Heart left ventricle (tissue), 16 donors: Measurements from ENCODE around the gene SLC9A9. TPM values are rescaled to one million over a fixed set of nuclear protein-coding genes. Genes with fewer than 3 reads are reported as not detected.

Experiments
- ATAC-seq, 4 donors: fragments of 200-7000 bp; cut with Tn5 transposase; one replicate each; pipeline ENCODE4 v1.9.1; 2020 to 2022; ENCODE audit warnings: moderate library complexity in 4 of 4, mild to moderate bottlenecking in 3 of 4, moderate number of reproducible peaks in 1 of 4
- DNase-seq, 5 donors: peaks; one replicate each; pipeline ENCODE4 v3.0.0-alpha.2; 2020
- H3K27ac ChIP-seq, 12 donors: fragments of 200-600 bp; sonication (generic) in 4 of 12; one replicate each; pipeline versions ENCODE4 v1.5.0 to v1.8.0; 2016 to 2022; ENCODE audit warnings: mild to moderate bottlenecking in 2 of 12
- H3K27me3 ChIP-seq, 9 donors: fragments of 200-600 bp; sonication (generic) in 2 of 9; one replicate each; pipeline versions ENCODE4 v1.5.1 to v1.8.0; 2016 to 2022; ENCODE audit warnings: mild to moderate bottlenecking in 3 of 9
- H3K36me3 ChIP-seq, 9 donors: fragments of 200-600 bp; sonication (generic) in 2 of 9; one replicate each; pipeline versions ENCODE4 v1.5.0 to v1.8.0; 2018 to 2022; ENCODE audit warnings: mild to moderate bottlenecking in 2 of 9
- H3K4me1 ChIP-seq, 12 donors: fragments of 200-600 bp; sonication (generic) in 4 of 12; one replicate each; pipeline versions ENCODE4 v1.5.0 to v1.8.0; 2016 to 2022; ENCODE audit warnings: mild to moderate bottlenecking in 3 of 12
- H3K4me3 ChIP-seq, 12 donors: fragments of 200-600 bp; sonication (generic) in 4 of 12; one replicate each; pipeline versions ENCODE4 v1.5.0 to v1.8.0; 2017 to 2022; ENCODE audit warnings: mild to moderate bottlenecking in 9 of 12, moderate library complexity in 4 of 12
- H3K9me3 ChIP-seq, 12 donors: fragments of 200-600 bp; sonication (generic) in 4 of 12; one replicate each; pipeline versions ENCODE4 v1.5.0 to v1.8.0; 2016 to 2022; ENCODE audit warnings: mild to moderate bottlenecking in 1 of 12
- POLR2A ChIP-seq, 2 donors: fragments of 450-650 bp; IDR thresholded peaks; one replicate each; pipeline ENCODE4 v1.6.1; 2017; ENCODE audit warnings: antibody characterized with exemption in 2 of 2, mild to moderate bottlenecking in 2 of 2, moderate library complexity in 2 of 2
- WGBS, 4 donors: extraction: QIAGEN DNeasy Blood & Tissue Kit in 2 of 4; methylation state at CpG; one replicate each; pipeline versions ENCODE4 v1.1.5 to v1.1.7; 2013 to 2018; 5-methylcytosine and 5-hydroxymethylcytosine counted together
- intact Hi-C, 10 donors: fragments of 100-400 bp; cut with DNase I; formaldehyde crosslinking; loops; one replicate each; pipeline versions ENCODE4 v1.11.1 to v1.14.2; 2022
- polyA plus RNA-seq, 2 donors: library from polyadenylated mRNA; stranded (reverse); fragments of 200-250 nt; gene quantifications; one replicate each; pipeline ENCODE4 v1.2.3, GENCODE V29; 2013
- total RNA-seq, 9 donors: library from RNA; depleted of rRNA in 2 of 9; stranded (reverse); fragments of >200 nt in 2 of 9; fragmentation: NEBNext Ultra II Directional in 3 of 9; extraction: Animal tissue kit (Norgen Biotek cat#: 25700) in 3 of 9; gene quantifications; one replicate each; pipeline versions ENCODE4 v1.1.0 to v1.2.4, GENCODE V29; 2016 to 2023
- TF ChIP-seq, protein P1 (sequence below), 12 donors: fragments of 200-600 bp; sonication (generic) in 4 of 12; IDR thresholded peaks; one replicate each; pipeline versions ENCODE4 v1.5.0 to v1.8.0; 2018 to 2022; ENCODE audit warnings: antibody characterized with exemption in 12 of 12, mild to moderate bottlenecking in 5 of 12
- donor health status: ischemic (EF 13 %, LVEDD 7.1; RV severe dilation, severe dysfunction).
- donor health status: healthy with polysubstance abuse.
- donor health status: DM: no; HTN: yes; CAD: no.
- donor health status: DM: no; HTN: no; CAD: no.
- donor health status: ischemic (EF 25% LVEDD 6.9; RV normal size, moderate dysfunction).
- donor health status: ischemic (EF 25% LVEDD 5.7; RV mildly dilated, moderate dysfunction).
- donor health status: healthy.
- donor health status: DM: yes; HTN: yes; CAD: no.
- donor health status: ischemic (EF 35%, LVEDD 5.7; RV mildly dilated, moderate dysfunction).
- donor health status: nonischemic (EF 11% LVEDD 7.7; RV severe dilation, severe dysfunction).
- donor health status: DM: yes; HTN: yes; CAD: no.
- donor health status: PGD.
- donor health status: ischemic (EF 29% LVEDD 5.4; RV normal size, mild dysfunction).
- donor health status: nonischemic (EF 23%, LVEDD 6.1; RV moderate dilation, normal function).

SLC9A9 gene
- total and polyA plus RNA-seq, 11 donors: 0.76 to 17.5 (median 3.3) TPM

- 86 to 92% (median 90%) methylated on average over 3 of the region's 3 CpGs for WGBS, 4 donors
- DNase-seq: no peak
These were observed 439.5 kb downstream of the SLC9A9 start for GRCh38 chr3:143408771-143409170.

GRCh38 chr3:143402602-143403001, 445.7 kb downstream of the SLC9A9 start:
- TF ChIP-seq, protein P1, sequence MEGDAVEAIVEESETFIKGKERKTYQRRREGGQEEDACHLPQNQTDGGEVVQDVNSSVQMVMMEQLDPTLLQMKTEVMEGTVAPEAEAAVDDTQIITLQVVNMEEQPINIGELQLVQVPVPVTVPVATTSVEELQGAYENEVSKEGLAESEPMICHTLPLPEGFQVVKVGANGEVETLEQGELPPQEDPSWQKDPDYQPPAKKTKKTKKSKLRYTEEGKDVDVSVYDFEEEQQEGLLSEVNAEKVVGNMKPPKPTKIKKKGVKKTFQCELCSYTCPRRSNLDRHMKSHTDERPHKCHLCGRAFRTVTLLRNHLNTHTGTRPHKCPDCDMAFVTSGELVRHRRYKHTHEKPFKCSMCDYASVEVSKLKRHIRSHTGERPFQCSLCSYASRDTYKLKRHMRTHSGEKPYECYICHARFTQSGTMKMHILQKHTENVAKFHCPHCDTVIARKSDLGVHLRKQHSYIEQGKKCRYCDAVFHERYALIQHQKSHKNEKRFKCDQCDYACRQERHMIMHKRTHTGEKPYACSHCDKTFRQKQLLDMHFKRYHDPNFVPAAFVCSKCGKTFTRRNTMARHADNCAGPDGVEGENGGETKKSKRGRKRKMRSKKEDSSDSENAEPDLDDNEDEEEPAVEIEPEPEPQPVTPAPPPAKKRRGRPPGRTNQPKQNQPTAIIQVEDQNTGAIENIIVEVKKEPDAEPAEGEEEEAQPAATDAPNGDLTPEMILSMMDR (IDR thresholded peaks at IDR 0.05): no peak
- no peak for TF ChIP-seq POLR2A (IDR thresholded peaks at IDR 0.05)
- Histone ChIP-seq H3K27me3 (no peaks in the 10 kb centered on the region), H3K9me3 (peaks cover 0 to 15% (median 0%) of the 10 kb centered on the region in 12 donors), H3K4me3 (no peak overlapping the region), H3K4me1 (no peaks in the 10 kb centered on the region), H3K36me3 (no peaks in the 10 kb centered on the region), H3K27ac (no peak overlapping the region)
- ATAC-seq (no peak), DNase-seq (no peak)
- intact Hi-C loops: no loop called here

More at GRCh38 chr3:143408771-143409170, 439.5 kb downstream of the SLC9A9 start:
- TF ChIP-seq, protein P1 (IDR thresholded peaks at IDR 0.05): no peak
- no peak for TF ChIP-seq POLR2A (IDR thresholded peaks at IDR 0.05)
- no peak for ATAC-seq
- no peaks in the 10 kb centered on the region for H3K36me3 ChIP-seq
- H3K4me3 ChIP-seq: no peak overlapping the region
- peaks cover 0 to under 1% (median 0%) of the 10 kb centered on the region in 12 donors for H3K9me3 ChIP-seq
- intact Hi-C loops: no loop called here
- H3K27ac ChIP-seq: no peak overlapping the region
- no peaks in the 10 kb centered on the region for H3K4me1 ChIP-seq
- no peaks in the 10 kb centered on the region for H3K27me3 ChIP-seq

DNA sequence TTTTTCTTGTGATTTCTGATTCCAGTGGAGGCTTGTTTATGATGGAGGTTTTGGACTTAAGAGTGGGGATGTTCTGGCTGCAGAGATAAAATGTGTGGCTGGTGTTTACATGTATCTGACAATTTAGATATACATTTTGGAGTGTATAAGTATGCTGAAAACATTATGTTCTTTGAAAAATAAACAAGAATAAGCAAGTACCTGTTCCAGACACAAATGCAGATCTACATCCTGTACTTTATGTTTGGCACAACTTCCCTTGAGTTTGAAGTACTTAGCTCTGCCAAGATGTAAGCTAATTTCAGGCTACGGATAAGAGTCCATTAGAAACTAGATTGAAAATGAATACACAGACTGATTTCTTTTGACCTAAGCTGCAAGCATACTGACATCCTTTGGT, 451.5 kb downstream of the SLC9A9 start:
- H3K27me3 ChIP-seq: no peaks in the 10 kb centered on the region
- no peak overlapping the region for H3K4me3 ChIP-seq
- ATAC-seq: no peak
- whole genome bisulfite sequencing, 4 donors: 41 to 67% (median 61%) methylated on average over 1 of the region's 1 CpG
- no peaks in the 10 kb centered on the region for H3K4me1 ChIP-seq
- H3K36me3 ChIP-seq: no peaks in the 10 kb centered on the region
- TF ChIP-seq, protein P1 (IDR thresholded peaks at IDR 0.05): no peak
- TF ChIP-seq POLR2A (IDR thresholded peaks at IDR 0.05): no peak
- no peak for DNase-seq
- no peak overlapping the region for H3K27ac ChIP-seq
- peaks cover 0 to 11% (median 0%) of the 10 kb centered on the region in 12 donors for H3K9me3 ChIP-seq
- intact Hi-C loops: no loop called here

DNA sequence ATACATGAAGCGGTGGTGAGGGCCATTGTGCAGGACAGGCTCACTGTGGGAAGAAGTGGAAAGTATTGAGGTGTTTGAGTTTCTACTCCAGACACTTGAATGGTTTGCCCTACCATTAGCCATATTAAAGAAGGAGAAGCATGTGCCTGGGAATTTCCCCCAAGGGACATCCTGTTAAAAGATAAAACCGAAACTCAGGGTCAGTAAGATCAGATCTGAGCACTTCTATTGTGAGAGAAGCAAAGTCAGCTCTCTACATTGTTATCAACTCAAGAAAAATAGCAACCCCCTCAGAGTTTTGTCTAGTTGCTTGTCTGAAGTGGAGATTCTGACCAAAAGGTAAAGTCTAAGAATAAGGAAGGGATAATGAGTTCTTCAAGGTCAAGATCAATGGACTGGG, 458.9 kb downstream of the SLC9A9 start:
- intact Hi-C loops: no loop called here
- 78 to 85% (median 81%) methylated on average over 2 of the region's 2 CpGs for WGBS, 4 donors
- DNase-seq (no peak), ATAC-seq (no peak)
- Histone ChIP-seq H3K4me1 (no peaks in the 10 kb centered on the region), H3K4me3 (no peak overlapping the region), H3K27ac (no peak overlapping the region), H3K36me3 (no peaks in the 10 kb centered on the region), H3K9me3 (peaks cover 0 to 5% (median 0%) of the 10 kb centered on the region in 12 donors), H3K27me3 (no peaks in the 10 kb centered on the region)
- no peak for TF ChIP-seq POLR2A (IDR thresholded peaks at IDR 0.05)
- TF ChIP-seq, protein P1 (IDR thresholded peaks at IDR 0.05): no peak
